Measurements from ENCODE around the gene ADGRA1. TPM values are rescaled to one million over a fixed set of nuclear protein-coding genes. Genes with fewer than 3 reads are reported as not detected.

ADGRA1 gene
- total RNA-seq, 1 donor from 2014 or later, result under 0.01 TPM

- peaks cover 8 to 24% (median 15%) of the 10 kb centered on the region in 3 donors for H3K4me1 ChIP-seq (ENCODE audit: control insufficient read depth in 3 of 3, insufficient read depth in 3 of 3, low read length in 3 of 3)
- H3K9me3 ChIP-seq (ENCODE audit: control insufficient read depth in 3 of 3, low read length in 3 of 3), result no peaks in the 10 kb centered on the region
- H3K36me3 ChIP-seq (ENCODE audit: control insufficient read depth in 3 of 3, insufficient read depth in 3 of 3, low read length in 3 of 3), result no peaks in the 10 kb centered on the region
- H3K9ac ChIP-seq (ENCODE audit: low read depth in 1 of 3, low read length in 3 of 3), result no peak within 1 kb of the TSS
- peaks cover 58 to 74% (median 62%) of the 10 kb centered on the region in 3 donors for H3K27me3 ChIP-seq (ENCODE audit: control insufficient read depth in 3 of 3, insufficient read depth in 3 of 3, low read length in 3 of 3)
- H3K27ac ChIP-seq (ENCODE audit: low read depth, low read length), result no peak within 1 kb of the TSS
- H3K4me3 ChIP-seq (ENCODE audit: low read length in 3 of 3), result peak within 1 kb of the TSS in 2 of 3 donors; percentile 6 to 7
Measured at GRCh38 chr10:133159950-133160825, 72.5 kb downstream of the ADGRA1 start, which contains the start of gene KNDC1. Gene KNDC1, plus strand, starts transcription at chr10:133160219. Its CDS starts 249 bp downstream, at chr10:133160468.

DNA sequence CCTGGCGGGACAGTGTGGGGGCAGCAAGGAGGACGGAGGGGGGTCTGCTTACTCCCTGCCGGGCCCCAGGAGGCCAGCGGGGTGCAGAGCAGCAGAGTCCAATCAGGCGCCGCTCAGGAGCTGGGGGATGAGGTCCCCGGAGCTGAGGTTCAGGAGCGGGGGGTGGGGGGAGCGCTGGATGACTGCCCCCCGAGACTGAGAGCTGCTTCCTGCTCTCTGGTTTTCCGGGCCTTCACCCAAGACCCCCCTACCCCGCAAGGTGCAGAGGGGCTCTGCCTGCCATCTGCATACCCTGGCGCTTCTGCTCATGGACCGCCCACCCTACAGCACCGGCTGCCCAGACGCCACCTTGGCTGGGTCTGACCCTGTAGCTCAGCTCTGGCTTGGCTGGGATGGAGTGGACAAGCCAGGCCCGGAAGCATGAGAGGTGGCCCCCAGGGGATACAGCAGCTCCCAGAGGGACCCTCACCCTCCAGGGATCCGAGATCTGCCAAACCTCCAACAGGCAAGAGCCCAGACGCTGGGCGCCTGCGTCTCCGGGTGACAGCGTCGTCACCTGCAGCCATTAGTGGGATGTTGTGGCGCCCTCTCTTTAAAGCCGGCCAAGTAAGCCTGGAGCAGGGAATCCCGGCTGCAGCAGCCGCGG lies 73.2 kb downstream of the ADGRA1 start:
- Histone ChIP-seq H3K4me3 (ENCODE audit: low read length in 3 of 3) (peak overlapping the region in 2 of 3 donors; percentile 6 to 7), H3K9me3 (ENCODE audit: control insufficient read depth in 3 of 3, low read length in 3 of 3) (no peaks in the 10 kb centered on the region), H3K36me3 (ENCODE audit: control insufficient read depth in 3 of 3, insufficient read depth in 3 of 3, low read length in 3 of 3) (no peaks in the 10 kb centered on the region), H3K4me1 (ENCODE audit: control insufficient read depth in 3 of 3, insufficient read depth in 3 of 3, low read length in 3 of 3) (peaks cover 8 to 24% (median 15%) of the 10 kb centered on the region in 3 donors), H3K9ac (ENCODE audit: low read depth in 1 of 3, low read length in 3 of 3) (no peak overlapping the region), H3K27ac (ENCODE audit: low read depth, low read length) (no peak overlapping the region), H3K27me3 (ENCODE audit: control insufficient read depth in 3 of 3, insufficient read depth in 3 of 3, low read length in 3 of 3) (peaks cover 63 to 82% (median 68%) of the 10 kb centered on the region in 3 donors)

- Histone ChIP-seq H3K27ac (ENCODE audit: low read depth, low read length) (no peak overlapping the region), H3K4me1 (ENCODE audit: control insufficient read depth in 3 of 3, insufficient read depth in 3 of 3, low read length in 3 of 3) (peaks cover 8 to 24% (median 16%) of the 10 kb centered on the region in 3 donors), H3K9me3 (ENCODE audit: control insufficient read depth in 3 of 3, low read length in 3 of 3) (no peaks in the 10 kb centered on the region), H3K4me3 (ENCODE audit: low read length in 3 of 3) (no peak overlapping the region), H3K36me3 (ENCODE audit: control insufficient read depth in 3 of 3, insufficient read depth in 3 of 3, low read length in 3 of 3) (no peaks in the 10 kb centered on the region), H3K9ac (ENCODE audit: low read depth in 1 of 3, low read length in 3 of 3) (no peak overlapping the region), H3K27me3 (ENCODE audit: control insufficient read depth in 3 of 3, insufficient read depth in 3 of 3, low read length in 3 of 3) (peaks cover 67 to 88% (median 73%) of the 10 kb centered on the region in 3 donors)
Measured at GRCh38 chr10:133161486-133162109, 73.9 kb downstream of the ADGRA1 start.

GRCh38 chr10:133162178-133162909 lies 74.6 kb downstream of the ADGRA1 start:
- Histone ChIP-seq H3K4me3 (ENCODE audit: low read length in 3 of 3) (no peak overlapping the region), H3K9me3 (ENCODE audit: control insufficient read depth in 3 of 3, low read length in 3 of 3) (no peaks in the 10 kb centered on the region), H3K36me3 (ENCODE audit: control insufficient read depth in 3 of 3, insufficient read depth in 3 of 3, low read length in 3 of 3) (no peaks in the 10 kb centered on the region), H3K27me3 (ENCODE audit: control insufficient read depth in 3 of 3, insufficient read depth in 3 of 3, low read length in 3 of 3) (peaks cover 74 to 92% (median 79%) of the 10 kb centered on the region in 3 donors), H3K27ac (ENCODE audit: low read depth, low read length) (no peak overlapping the region), H3K4me1 (ENCODE audit: control insufficient read depth in 3 of 3, insufficient read depth in 3 of 3, low read length in 3 of 3) (peaks cover 8 to 24% (median 23%) of the 10 kb centered on the region in 3 donors), H3K9ac (ENCODE audit: low read depth in 1 of 3, low read length in 3 of 3) (no peak overlapping the region)

DNA sequence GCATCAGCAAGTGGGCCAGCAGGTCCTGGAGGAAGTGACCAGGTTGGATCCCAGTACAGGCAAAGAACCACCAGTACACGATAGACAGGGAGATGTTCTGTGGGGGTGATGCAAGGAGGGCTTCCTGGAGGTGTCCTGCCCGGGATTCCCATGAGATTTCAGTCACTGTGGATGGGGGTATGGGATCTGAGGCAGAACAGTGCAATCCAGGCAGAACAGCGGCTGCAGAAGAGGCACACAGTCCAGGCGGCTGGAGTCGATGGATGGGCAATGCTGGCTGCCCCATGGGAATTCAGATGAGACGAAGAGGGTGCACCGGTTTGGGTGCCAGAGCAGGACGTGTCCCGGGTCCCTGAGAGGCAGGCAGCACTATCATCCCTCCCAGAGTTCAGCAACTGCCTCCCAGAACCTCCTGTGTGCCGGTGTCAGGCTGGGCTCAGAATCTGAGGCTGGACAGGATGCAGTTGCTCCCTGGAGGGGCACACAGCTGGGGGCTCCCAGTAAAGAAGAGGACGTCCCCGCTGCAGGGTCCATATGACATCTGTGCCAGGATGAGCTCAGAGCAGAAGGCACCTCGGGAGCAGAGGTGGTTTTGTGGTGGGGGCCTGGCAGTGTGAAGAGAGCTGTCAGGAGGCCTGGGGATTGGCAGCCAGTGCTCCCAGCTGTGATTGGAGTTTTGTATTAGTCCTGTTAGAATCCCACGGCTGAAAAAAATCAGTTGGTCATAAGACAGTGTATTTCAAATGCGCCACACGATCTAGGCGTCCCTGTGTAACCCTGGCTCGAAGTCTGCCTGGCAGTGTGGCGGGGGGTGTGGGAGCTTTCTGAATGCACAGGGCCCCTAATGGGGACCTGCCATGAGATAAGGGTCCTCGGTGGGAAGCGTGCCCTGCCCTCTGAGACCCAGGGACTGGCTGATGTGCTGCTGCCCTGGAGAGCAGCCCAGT lies 75.5 kb downstream of the ADGRA1 start:
- no peak overlapping the region for H3K9ac ChIP-seq (ENCODE audit: low read depth in 1 of 3, low read length in 3 of 3)
- no peaks in the 10 kb centered on the region for H3K9me3 ChIP-seq (ENCODE audit: control insufficient read depth in 3 of 3, low read length in 3 of 3)
- no peak overlapping the region for H3K4me3 ChIP-seq (ENCODE audit: low read length in 3 of 3)
- H3K36me3 ChIP-seq (ENCODE audit: control insufficient read depth in 3 of 3, insufficient read depth in 3 of 3, low read length in 3 of 3), result no peaks in the 10 kb centered on the region
- peaks cover 77 to 91% (median 87%) of the 10 kb centered on the region in 3 donors for H3K27me3 ChIP-seq (ENCODE audit: control insufficient read depth in 3 of 3, insufficient read depth in 3 of 3, low read length in 3 of 3)
- peaks cover 8 to 24% (median 23%) of the 10 kb centered on the region in 3 donors for H3K4me1 ChIP-seq (ENCODE audit: control insufficient read depth in 3 of 3, insufficient read depth in 3 of 3, low read length in 3 of 3)
- no peak overlapping the region for H3K27ac ChIP-seq (ENCODE audit: low read depth, low read length)

- Histone ChIP-seq H3K27me3 (ENCODE audit: control insufficient read depth in 3 of 3, insufficient read depth in 3 of 3, low read length in 3 of 3) (peaks cover 72 to 85% (median 84%) of the 10 kb centered on the region in 3 donors), H3K36me3 (ENCODE audit: control insufficient read depth in 3 of 3, insufficient read depth in 3 of 3, low read length in 3 of 3) (no peaks in the 10 kb centered on the region)
Measured at GRCh38 chr10:133163889-133164815, 76.4 kb downstream of the ADGRA1 start.

GRCh38 chr10:133164816-133165555 lies 77.3 kb downstream of the ADGRA1 start:
- no peaks in the 10 kb centered on the region for H3K9me3 ChIP-seq (ENCODE audit: control insufficient read depth in 3 of 3, low read length in 3 of 3)
- no peaks in the 10 kb centered on the region for H3K36me3 ChIP-seq (ENCODE audit: control insufficient read depth in 3 of 3, insufficient read depth in 3 of 3, low read length in 3 of 3)
- H3K4me1 ChIP-seq (ENCODE audit: control insufficient read depth in 3 of 3, insufficient read depth in 3 of 3, low read length in 3 of 3), result peaks cover 8 to 24% (median 23%) of the 10 kb centered on the region in 3 donors
- H3K27ac ChIP-seq (ENCODE audit: low read depth, low read length), result no peak overlapping the region
- peaks cover 70 to 88% (median 86%) of the 10 kb centered on the region in 3 donors for H3K27me3 ChIP-seq (ENCODE audit: control insufficient read depth in 3 of 3, insufficient read depth in 3 of 3, low read length in 3 of 3)
- H3K9ac ChIP-seq (ENCODE audit: low read depth in 1 of 3, low read length in 3 of 3), result no peak overlapping the region
- no peak overlapping the region for H3K4me3 ChIP-seq (ENCODE audit: low read length in 3 of 3)

More at GRCh38 chr10:133163889-133164815, 76.4 kb downstream of the ADGRA1 start:
- peaks cover 8 to 24% (median 23%) of the 10 kb centered on the region in 3 donors for H3K4me1 ChIP-seq (ENCODE audit: control insufficient read depth in 3 of 3, insufficient read depth in 3 of 3, low read length in 3 of 3)
- H3K9ac ChIP-seq (ENCODE audit: low read depth in 1 of 3, low read length in 3 of 3), result no peak overlapping the region
- no peak overlapping the region for H3K4me3 ChIP-seq (ENCODE audit: low read length in 3 of 3)
- no peaks in the 10 kb centered on the region for H3K9me3 ChIP-seq (ENCODE audit: control insufficient read depth in 3 of 3, low read length in 3 of 3)
- H3K27ac ChIP-seq (ENCODE audit: low read depth, low read length), result no peak overlapping the region
